Measurements from ENCODE around the gene CSTA.

CSTA gene

DNA sequence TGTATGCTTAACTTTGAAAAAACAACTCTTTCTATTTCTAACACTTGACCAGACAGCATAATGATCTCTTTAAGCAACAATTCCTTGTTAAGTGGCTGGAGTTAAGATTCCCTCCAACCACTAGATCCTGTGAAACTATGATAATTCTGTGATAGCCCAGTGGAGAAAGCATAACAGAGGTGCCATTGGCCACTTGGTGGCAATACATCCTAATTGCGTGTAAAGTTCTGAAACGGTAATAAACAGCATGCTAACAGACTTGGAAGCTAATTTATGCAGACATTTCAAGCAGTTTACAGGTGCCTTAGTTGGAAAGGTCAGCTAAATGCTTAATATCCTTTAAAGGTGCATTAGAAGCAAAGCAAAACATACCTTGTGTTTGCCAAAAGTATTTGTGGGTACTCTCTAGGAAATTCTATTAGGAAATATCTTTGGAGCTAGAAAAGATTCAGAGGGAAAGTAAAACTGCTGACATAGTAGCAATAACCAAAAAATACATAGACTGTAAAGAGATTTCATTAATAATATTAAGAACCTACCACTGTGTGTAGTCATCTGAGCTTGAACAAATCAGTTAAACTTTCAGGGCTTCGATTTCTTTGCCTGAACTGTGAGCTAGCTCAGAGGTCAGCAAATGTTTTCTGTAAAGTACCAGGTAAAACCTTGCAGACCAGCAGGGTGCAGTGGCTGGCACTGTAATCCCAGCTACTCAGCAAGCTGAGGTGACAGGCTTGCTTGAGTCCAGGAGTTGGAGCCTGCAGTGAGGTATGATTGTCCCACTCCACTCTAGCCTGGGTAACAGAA is 19.0 kb upstream of the CSTA start:
- no peaks in the 10 kb centered on the region for H3K36me3 ChIP-seq (ENCODE audit: control insufficient read depth, insufficient read depth, low read length)
- H3K4me3 ChIP-seq (ENCODE audit: insufficient read depth, low read depth, low read length), result no peak overlapping the region
- H3K27me3 ChIP-seq (ENCODE audit: control insufficient read depth, insufficient read depth, low read length, poor library complexity, severe bottlenecking), result no peaks in the 10 kb centered on the region
- no peak overlapping the region for H3K27ac ChIP-seq (ENCODE audit: insufficient read depth, low read depth, low read length, poor library complexity, severe bottlenecking)
- no peaks in the 10 kb centered on the region for H3K9me3 ChIP-seq (ENCODE audit: control insufficient read depth, low read length)
- 66 to 75% methylated on average over 3 of the region's 3 CpGs for WGBS, 2 experiments
- H3K4me1 ChIP-seq (ENCODE audit: control insufficient read depth, insufficient read depth, low read length), result no peaks in the 10 kb centered on the region

DNA sequence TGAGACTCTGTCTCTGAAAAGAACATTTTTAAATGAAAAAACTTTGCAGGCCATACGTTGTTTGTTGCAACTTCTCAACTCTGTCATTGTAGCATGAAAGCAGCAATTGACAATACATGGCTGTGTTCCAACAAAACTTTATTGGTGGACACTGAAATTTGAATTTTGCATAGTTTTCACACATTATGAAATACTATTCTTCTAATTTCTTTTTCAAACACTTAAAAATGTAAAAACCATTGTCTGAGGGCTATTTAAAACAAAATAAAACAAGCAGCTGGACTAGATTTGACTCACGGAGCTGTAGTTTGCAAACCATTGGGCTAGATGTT is 18.5 kb upstream of the CSTA start:
- Histone ChIP-seq H3K27ac (ENCODE audit: insufficient read depth, low read depth, low read length, poor library complexity, severe bottlenecking) (no peak overlapping the region), H3K9me3 (ENCODE audit: control insufficient read depth, low read length) (no peaks in the 10 kb centered on the region), H3K27me3 (ENCODE audit: control insufficient read depth, insufficient read depth, low read length, poor library complexity, severe bottlenecking) (no peaks in the 10 kb centered on the region), H3K4me1 (ENCODE audit: control insufficient read depth, insufficient read depth, low read length) (no peaks in the 10 kb centered on the region), H3K4me3 (ENCODE audit: insufficient read depth, low read depth, low read length) (no peak overlapping the region), H3K36me3 (ENCODE audit: control insufficient read depth, insufficient read depth, low read length) (no peaks in the 10 kb centered on the region)
- 80 to 84% methylated on average over 2 of the region's 2 CpGs for WGBS, 2 experiments

DNA sequence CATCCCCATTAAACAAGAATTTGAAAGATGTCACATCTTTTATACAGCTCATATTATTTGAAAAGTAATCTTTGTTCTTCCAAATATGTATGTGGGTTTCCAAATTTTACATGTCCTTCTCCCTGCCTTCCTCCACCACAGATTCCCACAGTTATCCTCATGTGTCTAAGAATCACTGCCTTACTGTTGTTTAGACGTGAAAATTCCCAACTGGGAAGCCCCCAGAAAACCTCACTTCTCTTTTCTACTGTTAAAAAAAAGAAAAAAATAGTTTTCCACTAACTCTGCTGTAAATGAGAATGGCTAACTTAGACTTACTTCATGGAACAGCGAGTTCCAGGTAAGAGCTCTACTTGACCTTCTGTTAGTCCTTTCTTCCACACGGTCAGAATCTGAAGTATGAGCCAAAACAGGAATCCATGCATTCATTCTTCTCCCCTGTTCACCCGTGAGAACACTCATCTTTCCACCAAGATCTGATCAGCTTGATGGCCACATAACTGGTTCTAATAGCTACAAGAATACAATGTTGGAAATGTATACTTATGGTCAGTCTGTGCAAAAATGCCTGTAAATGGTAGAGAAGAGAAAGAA is 17.9 kb upstream of the CSTA start:
- WGBS, 2 experiments, result 88 to 90% methylated on average over 4 of the region's 4 CpGs
- no peaks in the 10 kb centered on the region for H3K27me3 ChIP-seq (ENCODE audit: control insufficient read depth, insufficient read depth, low read length, poor library complexity, severe bottlenecking)

DNA sequence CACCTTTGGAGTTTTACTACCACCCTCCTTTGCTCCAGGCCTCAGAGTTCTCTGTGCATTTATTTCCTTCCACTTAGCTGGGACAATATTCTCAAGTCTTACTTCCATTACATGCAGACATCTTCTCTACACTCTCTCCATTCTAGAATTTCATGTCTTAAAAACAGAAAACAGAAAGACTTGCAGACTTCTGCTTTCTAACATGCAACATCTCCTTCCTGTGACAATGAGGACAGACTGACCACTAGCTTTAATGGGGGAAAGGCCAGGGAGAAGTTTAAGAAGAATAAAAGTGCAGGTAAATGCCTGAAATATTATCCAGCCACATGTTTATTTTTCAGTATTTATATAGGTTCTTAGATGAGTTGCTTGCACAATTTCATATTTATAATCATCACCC is 17.1 kb upstream of the CSTA start:
- Histone ChIP-seq H3K36me3 (ENCODE audit: control insufficient read depth, insufficient read depth, low read length) (no peaks in the 10 kb centered on the region), H3K27ac (ENCODE audit: insufficient read depth, low read depth, low read length, poor library complexity, severe bottlenecking) (no peak overlapping the region), H3K4me3 (ENCODE audit: insufficient read depth, low read depth, low read length) (no peak overlapping the region), H3K4me1 (ENCODE audit: control insufficient read depth, insufficient read depth, low read length) (no peaks in the 10 kb centered on the region), H3K27me3 (ENCODE audit: control insufficient read depth, insufficient read depth, low read length, poor library complexity, severe bottlenecking) (no peaks in the 10 kb centered on the region), H3K9me3 (ENCODE audit: control insufficient read depth, low read length) (no peaks in the 10 kb centered on the region)

More for the DNA sequence above, 17.9 kb upstream of the CSTA start:
- H3K36me3 ChIP-seq (ENCODE audit: control insufficient read depth, insufficient read depth, low read length), result no peaks in the 10 kb centered on the region
- H3K9me3 ChIP-seq (ENCODE audit: control insufficient read depth, low read length), result no peaks in the 10 kb centered on the region
- no peaks in the 10 kb centered on the region for H3K4me1 ChIP-seq (ENCODE audit: control insufficient read depth, insufficient read depth, low read length)
- no peak overlapping the region for H3K27ac ChIP-seq (ENCODE audit: insufficient read depth, low read depth, low read length, poor library complexity, severe bottlenecking)
- no peak overlapping the region for H3K4me3 ChIP-seq (ENCODE audit: insufficient read depth, low read depth, low read length)

DNA sequence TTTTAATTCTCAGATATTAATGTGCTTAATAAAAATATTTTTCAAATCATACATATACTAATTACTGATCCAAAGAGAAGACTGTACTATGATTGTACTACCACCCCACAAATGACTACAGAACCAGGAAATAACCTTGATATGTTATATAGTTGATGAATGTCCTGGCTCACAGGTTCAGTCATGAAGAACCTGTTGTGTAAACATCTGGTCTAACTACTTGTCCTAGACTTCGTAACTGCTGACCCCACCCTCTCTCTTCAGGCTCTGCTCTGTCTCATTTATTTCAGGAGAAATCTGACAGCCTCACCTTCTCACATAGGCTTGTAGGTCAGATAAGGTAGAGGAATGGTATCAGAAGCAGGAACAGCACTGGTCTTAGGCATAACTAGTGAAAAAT is 14.7 kb upstream of the CSTA start:
- Histone ChIP-seq H3K9me3 (ENCODE audit: control insufficient read depth, low read length) (no peaks in the 10 kb centered on the region), H3K4me3 (ENCODE audit: insufficient read depth, low read depth, low read length) (no peak overlapping the region), H3K4me1 (ENCODE audit: control insufficient read depth, insufficient read depth, low read length) (no peaks in the 10 kb centered on the region), H3K27ac (ENCODE audit: insufficient read depth, low read depth, low read length, poor library complexity, severe bottlenecking) (no peak overlapping the region), H3K36me3 (ENCODE audit: control insufficient read depth, insufficient read depth, low read length) (no peaks in the 10 kb centered on the region), H3K27me3 (ENCODE audit: control insufficient read depth, insufficient read depth, low read length, poor library complexity, severe bottlenecking) (no peaks in the 10 kb centered on the region)
- WGBS, 2 experiments, result 90 to 94% methylated on average over 1 of the region's 1 CpG

DNA sequence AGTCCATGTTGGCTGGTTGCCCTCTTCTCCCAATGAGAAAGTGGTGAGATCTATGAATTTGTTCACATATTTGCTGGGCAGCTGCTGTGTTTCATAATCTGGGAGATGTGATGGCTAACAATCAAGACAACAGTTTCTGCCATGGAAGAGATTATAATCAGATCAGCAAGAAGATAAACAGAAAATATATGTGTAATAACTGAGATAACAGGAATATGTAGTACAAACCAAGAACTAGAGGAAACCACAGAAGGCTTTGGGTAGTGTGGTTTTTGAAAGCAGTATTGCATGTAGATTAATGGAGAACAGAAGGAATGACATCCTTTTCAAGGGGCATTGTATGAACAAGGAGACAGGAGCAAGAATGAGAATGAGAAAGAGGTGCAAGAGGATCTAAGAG is 12.2 kb upstream of the CSTA start:
- H3K4me1 ChIP-seq (ENCODE audit: control insufficient read depth, insufficient read depth, low read length), result no peaks in the 10 kb centered on the region
- H3K36me3 ChIP-seq (ENCODE audit: control insufficient read depth, insufficient read depth, low read length), result no peaks in the 10 kb centered on the region
- no peak overlapping the region for H3K27ac ChIP-seq (ENCODE audit: insufficient read depth, low read depth, low read length, poor library complexity, severe bottlenecking)
- no peak overlapping the region for H3K4me3 ChIP-seq (ENCODE audit: insufficient read depth, low read depth, low read length)
- H3K27me3 ChIP-seq (ENCODE audit: control insufficient read depth, insufficient read depth, low read length, poor library complexity, severe bottlenecking), result no peaks in the 10 kb centered on the region
- no peaks in the 10 kb centered on the region for H3K9me3 ChIP-seq (ENCODE audit: control insufficient read depth, low read length)

DNA sequence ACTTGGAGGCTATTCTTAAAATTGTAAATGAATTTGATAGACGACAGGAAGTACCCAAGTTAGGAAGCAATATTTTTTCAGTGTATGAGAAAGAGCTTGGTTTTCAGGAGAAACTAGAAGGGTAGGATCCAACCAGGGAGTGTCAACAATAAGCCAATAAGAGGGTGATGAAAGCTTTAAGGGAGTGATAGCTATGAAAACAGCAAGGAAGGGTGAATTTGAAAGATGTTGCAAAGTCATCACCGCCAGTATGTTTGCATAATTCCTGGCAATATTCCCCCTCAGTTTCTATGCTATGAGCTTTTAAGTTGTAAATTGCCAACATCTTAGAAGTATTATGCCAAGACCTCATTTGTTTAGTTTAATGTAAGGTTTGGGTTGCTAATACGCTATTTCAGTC is 11.8 kb upstream of the CSTA start:
- Histone ChIP-seq H3K4me3 (ENCODE audit: insufficient read depth, low read depth, low read length) (no peak overlapping the region), H3K27ac (ENCODE audit: insufficient read depth, low read depth, low read length, poor library complexity, severe bottlenecking) (no peak overlapping the region), H3K27me3 (ENCODE audit: control insufficient read depth, insufficient read depth, low read length, poor library complexity, severe bottlenecking) (no peaks in the 10 kb centered on the region), H3K36me3 (ENCODE audit: control insufficient read depth, insufficient read depth, low read length) (no peaks in the 10 kb centered on the region), H3K9me3 (ENCODE audit: control insufficient read depth, low read length) (no peaks in the 10 kb centered on the region), H3K4me1 (ENCODE audit: control insufficient read depth, insufficient read depth, low read length) (no peaks in the 10 kb centered on the region)
- WGBS, 2 experiments, result 86 to 95% methylated on average over 2 to 3 of the region's 3 CpGs

DNA sequence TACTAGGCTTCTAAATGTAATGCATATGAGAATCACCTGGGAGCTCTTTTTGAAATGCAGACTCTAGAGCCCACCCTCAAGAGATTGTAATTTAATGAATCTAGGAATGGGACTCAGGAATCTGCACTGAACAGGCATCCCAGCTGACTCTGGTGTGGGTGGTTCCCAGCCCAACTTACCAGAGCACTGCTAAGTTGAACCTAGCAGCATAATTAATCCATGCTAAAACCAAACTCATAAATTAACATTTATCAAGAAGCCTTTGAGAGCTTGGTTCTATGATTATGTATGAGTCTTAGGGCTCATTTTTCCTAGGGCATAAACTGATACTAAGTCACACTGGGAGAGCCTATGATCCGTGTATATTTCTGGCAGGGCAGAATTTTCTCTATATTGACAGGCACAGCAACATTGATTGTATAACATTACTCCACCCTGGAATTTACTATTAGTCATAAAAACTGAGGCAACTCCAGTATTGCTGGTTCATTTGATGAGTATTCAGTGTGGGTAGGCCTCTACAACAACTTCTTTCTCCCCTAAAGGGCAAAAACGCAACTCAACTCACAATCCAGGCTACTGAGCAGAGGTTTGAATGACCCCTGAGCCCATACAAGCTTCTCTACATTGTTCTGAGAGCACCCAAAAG is 10.7 kb upstream of the CSTA start:
- Histone ChIP-seq H3K27ac (ENCODE audit: insufficient read depth, low read depth, low read length, poor library complexity, severe bottlenecking) (no peak overlapping the region), H3K27me3 (ENCODE audit: control insufficient read depth, insufficient read depth, low read length, poor library complexity, severe bottlenecking) (no peaks in the 10 kb centered on the region)

DNA sequence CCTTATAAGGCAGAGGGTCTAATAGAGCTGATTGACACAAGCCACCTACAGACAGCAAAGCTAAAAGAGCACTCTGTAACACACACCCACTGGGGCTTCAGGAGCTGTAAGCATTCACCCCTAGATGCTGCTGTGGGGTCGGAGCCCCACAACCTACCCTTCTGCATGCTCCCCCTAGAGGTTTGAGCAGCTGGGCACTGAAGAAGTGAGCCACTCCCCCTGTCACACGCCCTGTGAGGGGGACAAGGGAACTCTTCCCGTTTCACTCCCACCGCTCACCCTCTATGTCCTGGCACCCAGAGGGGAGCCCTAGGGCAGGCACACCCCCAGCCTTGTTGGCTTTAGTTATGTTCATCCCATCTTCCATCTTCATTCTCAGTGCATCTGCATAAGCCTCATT is 9.4 kb upstream of the CSTA start:
- Histone ChIP-seq H3K4me1 (ENCODE audit: control insufficient read depth, insufficient read depth, low read length) (no peaks in the 10 kb centered on the region), H3K27me3 (ENCODE audit: control insufficient read depth, insufficient read depth, low read length, poor library complexity, severe bottlenecking) (no peaks in the 10 kb centered on the region), H3K4me3 (ENCODE audit: insufficient read depth, low read depth, low read length) (no peak overlapping the region), H3K9me3 (ENCODE audit: control insufficient read depth, low read length) (no peaks in the 10 kb centered on the region), H3K36me3 (ENCODE audit: control insufficient read depth, insufficient read depth, low read length) (no peaks in the 10 kb centered on the region), H3K27ac (ENCODE audit: insufficient read depth, low read depth, low read length, poor library complexity, severe bottlenecking) (no peak overlapping the region)
- 61 to 63% methylated on average over 4 of the region's 4 CpGs for WGBS, 2 experiments

More for the DNA sequence above, 10.7 kb upstream of the CSTA start:
- WGBS, 2 experiments, result 83 to 87% methylated on average over 2 of the region's 2 CpGs
- no peaks in the 10 kb centered on the region for H3K9me3 ChIP-seq (ENCODE audit: control insufficient read depth, low read length)
- no peak overlapping the region for H3K4me3 ChIP-seq (ENCODE audit: insufficient read depth, low read depth, low read length)
- no peaks in the 10 kb centered on the region for H3K36me3 ChIP-seq (ENCODE audit: control insufficient read depth, insufficient read depth, low read length)
- no peaks in the 10 kb centered on the region for H3K4me1 ChIP-seq (ENCODE audit: control insufficient read depth, insufficient read depth, low read length)

DNA sequence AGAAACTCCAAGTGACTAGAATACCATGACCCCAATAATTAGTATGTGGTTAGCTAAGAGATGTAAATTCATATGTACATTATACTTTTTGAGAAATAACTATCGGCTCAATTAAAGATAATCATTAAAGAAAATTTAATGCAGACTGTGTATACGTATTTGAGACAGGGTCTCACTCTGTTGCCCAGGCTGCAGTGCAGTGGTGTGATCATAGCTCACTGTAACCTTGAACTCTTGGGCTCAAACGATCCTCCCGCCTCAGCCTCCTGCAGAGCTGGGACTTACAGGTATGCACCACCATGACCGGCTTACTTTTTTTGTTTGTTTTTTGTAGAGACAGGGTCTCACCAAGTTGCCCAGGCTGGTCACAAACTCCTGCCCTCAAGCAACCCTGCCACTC is 8.7 kb upstream of the CSTA start:
- Histone ChIP-seq H3K36me3 (ENCODE audit: control insufficient read depth, insufficient read depth, low read length) (no peaks in the 10 kb centered on the region), H3K27ac (ENCODE audit: insufficient read depth, low read depth, low read length, poor library complexity, severe bottlenecking) (no peak overlapping the region), H3K9me3 (ENCODE audit: control insufficient read depth, low read length) (no peaks in the 10 kb centered on the region), H3K4me1 (ENCODE audit: control insufficient read depth, insufficient read depth, low read length) (no peaks in the 10 kb centered on the region), H3K4me3 (ENCODE audit: insufficient read depth, low read depth, low read length) (no peak overlapping the region), H3K27me3 (ENCODE audit: control insufficient read depth, insufficient read depth, low read length, poor library complexity, severe bottlenecking) (no peaks in the 10 kb centered on the region)
- 67 to 72% methylated on average over 4 to 5 of the region's 5 CpGs for WGBS, 2 experiments
